GM21526 (cell line): ENCODE results near the gene RUVBL2.

Source experiments
- ATAC-seq: cut with Tn5 transposase; IDR thresholded peaks from one replicate; pipeline ENCODE4 v1.9.1; 2021; ENCODE audit warnings: moderate library complexity; ENCODE audit not compliant: unreplicated experiment, low FRiP score

The RUVBL2 gene

GRCh38 chr19:48963371-48964204 lies 30.1 kb upstream of the RUVBL2 start:
- no peak for ATAC-seq

GRCh38 chr19:48964205-48965039 lies 29.3 kb upstream of the RUVBL2 start:
- ATAC-seq, result no peak

- peak; percentile 38 for ATAC-seq
These were observed 28.5 kb upstream of the RUVBL2 start, which contains the start of gene FTL for GRCh38 chr19:48965040-48965805. Gene FTL, plus strand, starts transcription at chr19:48965309. Its CDS starts 199 bp downstream, at chr19:48965508.

- peak; percentile 27 for ATAC-seq
These were observed 27.7 kb upstream of the RUVBL2 start for GRCh38 chr19:48965806-48966540.

GRCh38 chr19:48966541-48967345 lies 26.9 kb upstream of the RUVBL2 start:
- no peak for ATAC-seq

GRCh38 chr19:48967346-48968178 lies 26.1 kb upstream of the RUVBL2 start:
- ATAC-seq, result no peak

- no peak for ATAC-seq
These were observed 25.5 kb upstream of the RUVBL2 start for GRCh38 chr19:48968179-48968661.

- no peak for ATAC-seq
These were observed 24.9 kb upstream of the RUVBL2 start for GRCh38 chr19:48968813-48969218.

- no peak for ATAC-seq
These were observed 24.2 kb upstream of the RUVBL2 start for GRCh38 chr19:48969276-48970138.

- no peak for ATAC-seq
These were observed 23.4 kb upstream of the RUVBL2 start for GRCh38 chr19:48970139-48970766.

- no peak for ATAC-seq
These were observed 22.7 kb upstream of the RUVBL2 start for GRCh38 chr19:48970923-48971395.

- no peak for ATAC-seq
These were observed 17.5 kb upstream of the RUVBL2 start for GRCh38 chr19:48975947-48976847.

GRCh38 chr19:48977061-48977460 lies 16.6 kb upstream of the RUVBL2 start:
- ATAC-seq, result no peak

GRCh38 chr19:48982280-48982679 lies 11.4 kb upstream of the RUVBL2 start:
- ATAC-seq, result no peak

GRCh38 chr19:48985711-48986110 lies 8.0 kb upstream of the RUVBL2 start:
- no peak for ATAC-seq

GRCh38 chr19:48986211-48986610 lies 7.5 kb upstream of the RUVBL2 start:
- ATAC-seq, result no peak
